Fibroblast of skin of left biceps (primary cell): ENCODE data around the gene NEK11.

Experiments
- DNase-seq, 2 experiments: peaks; one replicate each; pipeline ENCODE4 v3.0.0-alpha.2; 2013; ENCODE audit warnings: low read depth in 2 of 2

The NEK11 gene

GRCh38 chr3:131223373-131224289, 197.0 kb downstream of the NEK11 start:
- no peak for DNase-seq

DNA sequence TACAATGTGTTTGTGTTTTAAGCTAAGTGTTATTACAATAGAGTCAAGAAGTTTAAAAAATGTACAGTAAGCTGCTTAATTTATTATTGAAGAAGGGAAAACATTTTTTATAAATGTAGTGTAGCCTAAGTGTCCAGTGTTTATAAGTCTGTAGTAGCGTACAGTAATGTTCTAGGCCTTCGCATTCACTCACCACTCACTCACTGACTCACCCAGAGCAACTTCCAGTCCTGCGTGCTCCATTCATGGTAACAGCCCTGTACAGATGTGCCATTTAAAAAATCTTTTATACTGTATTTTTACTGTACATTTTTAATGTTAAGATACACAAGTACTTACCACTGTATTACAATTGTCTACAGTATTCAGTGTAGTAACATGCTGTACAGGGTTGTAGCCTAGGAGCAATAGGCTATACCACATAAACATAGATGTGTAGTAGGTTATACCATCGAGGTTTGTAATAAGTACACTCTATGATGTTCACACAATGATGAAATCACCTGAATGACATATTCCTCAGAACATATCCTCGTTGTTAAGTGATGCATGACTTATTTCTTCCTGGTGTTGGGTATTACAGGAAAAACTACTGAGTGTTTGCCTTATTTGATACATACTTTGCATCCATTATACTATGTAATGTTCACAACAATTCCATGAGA, 198.3 kb downstream of the NEK11 start:
- DNase-seq: no peak

GRCh38 chr3:131228522-131228921, 201.8 kb downstream of the NEK11 start:
- DNase-seq: no peak

DNA sequence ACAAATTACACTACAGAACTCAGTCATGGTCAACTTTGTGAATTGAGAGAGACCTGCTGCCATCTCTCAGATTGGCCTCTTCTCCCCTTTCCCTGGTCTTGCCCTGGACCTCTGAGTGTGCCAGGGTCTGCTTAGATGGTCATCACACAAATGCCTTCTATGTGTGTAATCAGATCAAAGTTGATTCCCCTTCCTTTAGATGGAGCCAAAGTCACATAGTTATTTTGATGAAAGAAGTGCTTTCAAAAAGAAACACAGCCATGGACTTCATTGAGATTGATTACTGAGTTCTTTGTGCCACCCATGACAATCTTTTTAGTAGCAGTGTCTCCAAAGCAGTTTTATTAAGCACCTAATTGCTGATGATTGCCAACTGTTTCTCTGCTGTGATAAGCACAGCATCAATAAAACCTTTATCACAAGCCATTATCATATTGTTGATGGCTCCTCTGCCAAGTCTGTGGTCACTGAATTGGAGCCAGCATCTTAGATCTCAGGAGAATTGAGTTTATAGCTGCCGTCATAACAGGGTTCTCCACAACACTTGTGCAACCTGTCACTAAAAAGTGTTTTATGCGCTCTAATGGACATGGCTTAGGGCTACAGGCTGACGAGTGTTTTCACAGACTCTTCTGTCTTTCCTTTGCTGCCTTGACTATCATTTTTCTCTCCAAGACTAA, 205.2 kb downstream of the NEK11 start:
- no peak for DNase-seq

- DNase-seq: no peak
Measured at GRCh38 chr3:131232711-131233267, 206.1 kb downstream of the NEK11 start.

- DNase-seq: no peak
Measured at GRCh38 chr3:131233900-131234668, 207.4 kb downstream of the NEK11 start.

DNA sequence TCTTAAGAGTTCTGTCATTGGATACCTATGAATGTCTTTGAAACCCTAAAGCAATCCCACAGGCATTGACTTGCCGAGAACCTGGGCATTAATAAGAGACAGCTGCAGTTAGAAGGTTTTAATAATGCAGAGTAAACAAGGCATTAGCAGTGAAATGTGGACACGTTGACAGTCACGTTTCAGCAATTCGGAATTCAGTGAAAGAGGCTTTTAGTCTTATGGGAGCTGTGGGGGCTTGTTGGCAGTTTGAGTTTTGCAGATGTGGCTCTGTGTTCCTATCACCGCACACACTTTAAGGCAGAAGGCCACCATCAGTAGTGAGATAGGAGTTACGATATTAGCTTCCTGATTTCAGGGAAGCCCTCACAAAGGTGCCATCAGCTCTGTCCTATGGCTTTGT, 209.7 kb downstream of the NEK11 start:
- DNase-seq: no peak

DNA sequence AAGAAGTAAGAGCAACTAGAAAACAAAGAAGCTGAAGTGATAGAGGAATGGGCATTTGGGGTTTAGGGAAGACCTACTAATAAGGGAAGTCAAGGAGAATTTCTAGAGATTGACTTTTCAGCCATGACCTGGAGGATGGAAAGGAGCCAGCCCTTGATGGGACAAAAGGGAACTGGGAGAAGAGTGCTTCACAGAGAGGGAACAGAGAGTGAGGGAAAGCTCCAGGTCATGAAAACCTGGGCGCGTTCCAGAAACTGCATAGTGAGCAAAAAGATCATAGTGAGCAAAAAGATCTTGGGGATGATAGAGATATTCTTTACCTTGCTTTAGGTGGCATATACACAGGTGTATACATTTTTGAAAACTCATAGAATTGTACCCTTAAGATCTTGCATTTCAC, 211.8 kb downstream of the NEK11 start:
- DNase-seq: no peak

DNA sequence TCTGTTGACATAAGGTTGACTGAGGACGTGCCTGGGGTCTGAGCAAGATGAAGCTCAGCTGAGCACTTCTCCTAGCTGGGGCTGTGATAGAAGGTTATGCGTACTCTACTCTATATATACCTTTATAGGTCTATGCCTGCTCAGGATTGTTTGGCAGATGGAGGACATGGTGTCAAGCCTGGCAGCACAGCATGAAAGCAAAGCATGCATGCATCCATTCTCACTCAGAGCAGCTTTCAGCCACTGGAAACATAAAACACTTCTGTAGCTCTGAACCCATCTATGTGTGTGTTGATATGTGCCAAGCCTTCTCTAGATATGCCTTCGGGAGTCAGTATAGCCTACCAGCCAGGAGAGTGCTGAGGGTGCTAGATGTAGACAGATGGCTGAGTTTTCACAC, 212.6 kb downstream of the NEK11 start:
- DNase-seq: no peak

GRCh38 chr3:131242201-131242600, 215.5 kb downstream of the NEK11 start:
- DNase-seq: no peak

GRCh38 chr3:131250466-131250865, 223.8 kb downstream of the NEK11 start:
- no peak for DNase-seq

- DNase-seq: no peak
Measured at GRCh38 chr3:131260525-131260924, 233.8 kb downstream of the NEK11 start.

DNA sequence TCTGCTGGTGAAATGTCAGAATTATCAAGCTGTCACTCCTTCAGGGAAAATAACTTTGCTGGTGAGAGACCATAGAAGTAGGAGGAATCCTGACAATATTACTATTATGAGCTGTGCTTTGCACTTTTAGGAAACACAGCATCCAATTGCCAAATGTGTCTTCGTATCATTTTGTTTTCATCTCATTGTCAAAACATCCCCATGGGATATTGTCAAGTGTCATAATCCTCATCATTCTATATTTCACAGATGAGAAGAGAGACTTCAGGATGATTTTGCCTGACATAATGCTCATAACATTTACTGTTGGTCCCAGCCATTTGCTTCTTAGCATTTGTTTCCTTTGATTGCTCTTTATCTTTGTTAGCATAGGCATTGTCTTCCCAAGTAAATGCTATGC, 234.4 kb downstream of the NEK11 start:
- DNase-seq: no peak

GRCh38 chr3:131275556-131275955, 248.9 kb downstream of the NEK11 start:
- no peak for DNase-seq

- no peak for DNase-seq
Measured at GRCh38 chr3:131277836-131278497, 251.3 kb downstream of the NEK11 start.

DNA sequence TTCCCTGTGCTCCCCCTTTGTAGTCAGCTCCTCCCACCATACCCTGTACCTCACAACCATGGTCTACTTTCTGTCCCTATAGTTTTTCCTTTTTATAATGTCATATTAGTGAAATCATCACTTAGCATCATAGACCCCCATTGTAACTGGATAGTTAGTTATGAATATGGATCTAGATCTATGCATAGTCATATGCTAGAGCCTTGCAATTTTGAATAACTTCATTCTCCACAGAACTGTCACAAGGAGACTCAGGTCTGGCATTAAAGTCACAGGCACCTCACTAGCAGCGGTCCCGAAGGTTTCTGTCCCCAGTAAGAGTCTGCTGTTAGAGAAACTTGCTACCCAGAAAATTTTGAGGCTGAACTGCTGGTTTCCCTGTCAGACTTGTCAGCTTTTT, 252.9 kb downstream of the NEK11 start:
- no peak for DNase-seq

DNA sequence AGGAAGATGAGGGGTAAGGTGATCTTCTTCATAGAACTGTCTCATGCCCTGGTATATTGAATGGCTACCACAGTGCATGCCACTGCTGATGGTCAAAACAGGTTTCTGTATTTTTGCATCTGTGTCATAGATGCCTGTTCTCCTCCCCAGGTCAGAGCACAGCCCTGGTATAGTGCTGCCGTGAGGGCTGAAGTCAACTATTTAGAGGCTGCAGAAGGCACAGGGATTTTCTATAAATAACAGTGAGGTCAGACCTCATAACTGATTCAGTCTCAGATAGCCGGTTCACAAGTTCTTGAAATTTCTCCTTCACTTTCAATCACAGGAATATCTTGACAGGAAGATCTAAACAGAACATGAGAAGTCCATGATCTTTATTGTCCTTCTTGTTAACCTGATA, 255.7 kb downstream of the NEK11 start:
- DNase-seq: no peak

GRCh38 chr3:131282967-131283366, 256.3 kb downstream of the NEK11 start:
- no peak for DNase-seq

DNA sequence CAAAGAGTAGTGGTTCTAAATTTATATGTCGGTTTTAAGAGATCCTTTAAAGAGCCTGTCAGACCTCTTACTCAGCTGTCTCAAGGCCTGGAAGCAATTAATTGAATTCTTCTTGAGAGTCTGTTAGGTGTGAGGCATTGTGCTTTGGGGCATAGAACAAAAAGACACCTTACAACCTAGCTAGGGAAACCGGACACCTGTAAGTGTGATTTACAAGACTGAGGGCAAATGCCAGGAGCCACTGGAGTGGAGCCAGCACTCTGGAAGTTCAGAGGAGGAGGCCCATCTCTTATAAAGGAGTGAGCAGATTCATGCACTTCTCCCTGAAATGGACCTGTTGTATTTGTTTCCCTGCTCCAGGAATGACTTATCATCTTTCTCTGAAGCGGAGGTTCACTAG, 257.2 kb downstream of the NEK11 start:
- DNase-seq: no peak

DNA sequence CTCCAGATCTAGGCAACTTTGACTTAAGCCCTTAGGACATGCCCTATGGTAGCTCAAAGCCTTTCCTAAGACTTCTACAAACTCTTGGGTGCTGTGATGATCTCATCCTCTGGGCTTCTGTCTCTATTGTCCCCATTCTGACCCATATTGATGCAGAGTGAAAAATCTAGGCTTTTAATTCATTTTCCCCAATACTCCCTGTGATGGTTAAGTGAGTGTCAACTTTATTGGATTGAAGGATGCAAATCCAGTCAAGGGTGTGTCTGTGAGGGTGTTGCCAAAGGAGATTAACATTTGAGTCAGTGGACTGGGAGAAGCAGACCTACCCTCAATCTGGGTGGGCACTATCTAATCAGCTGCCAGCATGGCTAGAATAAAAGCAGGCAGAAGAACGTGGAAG, 257.6 kb downstream of the NEK11 start:
- DNase-seq: no peak

- no peak for DNase-seq
Measured at GRCh38 chr3:131285456-131285855, 258.8 kb downstream of the NEK11 start.
